Frontal cortex (tissue), 4 donors: ENCODE results near the gene IL11RA. TPM values are rescaled to one million over a fixed set of nuclear protein-coding genes. Genes with fewer than 3 reads are reported as not detected.

ENCODE experiments used
- DNase-seq, 2 donors: peaks; one replicate each; pipeline ENCODE4 v3.0.0; 2012; ENCODE audit warnings: low spot score in 2 of 2
- FAIRE-seq: peaks from 2 replicates; lab custom pipeline; 2012; peaks lifted over from hg19 to GRCh38; lab: Jason Lieb, UNC
- total RNA-seq: library from RNA; depleted of rRNA; stranded (reverse); fragments of >200 nt; gene quantifications from one replicate; pipeline ENCODE4 v1.2.3, GENCODE V29; 2014
- donor health status: control.
- donor health status: control.
- donor health status: control.

Gene IL11RA
- 5.3 TPM for total RNA-seq

DNA sequence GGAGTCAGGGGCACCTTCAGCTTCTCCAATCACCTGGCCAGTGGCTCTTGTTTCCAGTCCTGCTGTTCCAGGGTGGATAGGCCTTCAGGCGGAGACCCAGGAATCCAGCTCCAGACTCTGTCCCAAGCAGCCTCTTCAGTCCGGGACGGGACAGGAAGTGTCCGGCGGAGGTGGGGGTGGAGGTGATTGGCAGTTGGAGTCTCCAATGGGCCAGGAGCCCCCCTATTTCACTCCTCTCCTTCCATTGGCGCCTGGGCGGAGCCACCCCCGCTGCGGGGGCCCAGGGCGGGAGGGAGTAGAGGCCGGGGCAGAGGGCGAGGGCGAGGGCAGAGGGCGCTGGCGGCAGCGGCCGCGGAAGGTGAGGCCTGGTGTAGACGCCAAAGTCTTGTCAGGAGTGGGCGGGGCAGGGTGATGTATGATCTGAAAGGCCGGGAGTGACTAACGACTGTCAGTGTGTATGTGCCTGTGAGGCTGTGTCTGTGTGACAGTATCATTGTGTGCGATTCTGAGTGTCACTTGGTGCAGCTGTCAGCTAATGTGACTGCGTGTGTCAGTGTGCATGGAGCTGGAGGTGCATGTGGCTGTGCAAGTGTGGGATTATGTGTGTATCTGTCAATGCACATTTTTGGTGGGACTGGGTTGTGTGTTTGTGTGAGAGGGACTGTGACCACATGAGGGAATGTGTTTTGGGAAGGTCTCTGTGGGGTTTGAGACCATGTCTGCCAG, at the start of gene IL11RA:
IL11RA (plus strand) TSS at position 310 of the 726 bp plus-strand sequence. CDS start 3,033 bp downstream, outside the sequence.
- FAIRE-seq: no peak
- peak; percentile 86 to 89 for DNase-seq

DNA sequence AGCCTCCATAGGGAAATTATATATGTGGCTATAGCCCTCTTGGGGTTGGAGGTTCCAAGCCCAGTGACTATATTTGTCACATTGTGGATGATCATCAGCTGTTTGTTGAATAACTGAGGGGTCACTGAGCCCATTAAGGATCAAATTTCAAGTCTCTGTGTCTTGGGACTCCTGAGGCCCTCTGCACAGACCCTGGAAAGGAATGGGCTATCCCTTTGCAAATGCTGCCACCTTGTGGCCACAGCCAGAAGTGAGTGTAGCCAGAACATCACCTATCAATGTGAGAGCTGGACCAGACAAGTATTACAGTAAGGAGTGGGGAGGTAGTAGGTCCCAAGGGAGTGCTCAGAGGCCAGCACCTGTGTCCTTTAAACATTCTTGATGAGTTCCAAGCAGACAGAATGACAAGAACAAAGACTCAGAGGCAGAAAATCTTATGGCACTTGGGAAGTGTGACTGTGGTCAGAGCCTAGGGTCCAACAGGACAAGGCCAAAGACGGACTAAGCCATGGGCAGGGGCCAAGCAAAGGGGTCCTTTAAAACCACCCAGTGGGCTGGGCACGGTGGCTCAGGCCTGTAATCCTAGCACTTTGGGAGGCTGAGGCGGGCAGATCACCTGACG, 48.3 kb upstream of the IL11RA start:
- DNase-seq (peak; percentile 71 to 84), FAIRE-seq (no peak)

DNA sequence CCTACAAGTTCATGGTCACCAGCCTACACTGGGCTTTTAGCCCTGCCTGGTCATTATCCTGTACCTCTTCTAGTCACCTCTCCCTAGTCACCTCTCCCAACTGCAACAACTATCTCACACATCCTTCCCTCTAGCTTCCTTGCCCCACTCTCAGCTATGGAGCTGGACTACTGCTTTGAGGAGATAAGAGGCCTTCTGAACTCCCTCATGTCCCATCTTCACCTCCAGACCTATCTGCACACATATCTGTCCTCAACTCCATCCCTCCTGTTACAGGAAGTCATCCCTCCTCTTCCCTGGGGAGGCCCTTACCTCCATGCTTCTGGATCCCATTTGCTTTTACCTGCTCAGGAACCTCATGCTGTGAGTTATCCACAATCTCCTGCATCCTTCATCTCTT, 45.8 kb upstream of the IL11RA start:
- FAIRE-seq (no peak), DNase-seq (no peak)

DNA sequence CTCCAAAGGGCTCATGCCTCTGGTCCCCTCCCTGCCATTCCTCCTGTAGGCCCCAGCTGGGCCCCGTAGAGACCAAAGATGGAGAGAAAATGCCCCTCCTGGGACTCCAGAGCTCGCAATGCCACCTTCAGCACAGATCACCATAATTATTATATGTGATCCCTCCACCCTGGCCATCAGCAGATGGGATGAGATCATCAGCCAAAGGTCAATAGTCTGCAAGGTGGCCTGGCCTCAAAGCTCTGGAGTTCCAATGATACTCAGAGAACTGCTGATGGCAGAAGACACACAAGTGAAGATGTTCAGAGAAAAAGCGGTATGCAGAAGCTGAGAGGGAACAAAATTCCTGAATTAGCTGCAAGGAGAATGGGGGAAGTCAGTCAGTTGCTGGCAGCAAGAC, 45.1 kb upstream of the IL11RA start:
- DNase-seq (no peak), FAIRE-seq (no peak)

DNA sequence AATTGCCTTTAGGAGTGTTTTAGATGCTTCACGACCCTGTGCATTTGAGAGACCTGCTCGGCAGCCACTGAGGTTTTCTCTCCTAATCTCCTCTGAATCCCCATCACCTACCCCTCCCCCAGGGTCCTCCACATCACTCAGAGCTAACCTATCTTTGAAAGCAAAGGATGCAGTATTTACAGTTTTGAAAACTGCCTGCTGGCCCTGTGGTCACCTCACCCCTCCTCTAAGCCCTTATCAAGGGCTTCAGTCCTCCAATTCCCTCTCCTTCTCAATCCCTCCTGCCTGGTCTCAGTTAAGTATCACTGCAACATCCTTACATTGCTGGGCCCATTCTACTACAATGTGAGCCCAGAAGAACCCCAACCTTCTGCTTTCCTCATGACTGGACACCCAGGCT, 44.7 kb upstream of the IL11RA start:
- no peak for FAIRE-seq
- DNase-seq: no peak

DNA sequence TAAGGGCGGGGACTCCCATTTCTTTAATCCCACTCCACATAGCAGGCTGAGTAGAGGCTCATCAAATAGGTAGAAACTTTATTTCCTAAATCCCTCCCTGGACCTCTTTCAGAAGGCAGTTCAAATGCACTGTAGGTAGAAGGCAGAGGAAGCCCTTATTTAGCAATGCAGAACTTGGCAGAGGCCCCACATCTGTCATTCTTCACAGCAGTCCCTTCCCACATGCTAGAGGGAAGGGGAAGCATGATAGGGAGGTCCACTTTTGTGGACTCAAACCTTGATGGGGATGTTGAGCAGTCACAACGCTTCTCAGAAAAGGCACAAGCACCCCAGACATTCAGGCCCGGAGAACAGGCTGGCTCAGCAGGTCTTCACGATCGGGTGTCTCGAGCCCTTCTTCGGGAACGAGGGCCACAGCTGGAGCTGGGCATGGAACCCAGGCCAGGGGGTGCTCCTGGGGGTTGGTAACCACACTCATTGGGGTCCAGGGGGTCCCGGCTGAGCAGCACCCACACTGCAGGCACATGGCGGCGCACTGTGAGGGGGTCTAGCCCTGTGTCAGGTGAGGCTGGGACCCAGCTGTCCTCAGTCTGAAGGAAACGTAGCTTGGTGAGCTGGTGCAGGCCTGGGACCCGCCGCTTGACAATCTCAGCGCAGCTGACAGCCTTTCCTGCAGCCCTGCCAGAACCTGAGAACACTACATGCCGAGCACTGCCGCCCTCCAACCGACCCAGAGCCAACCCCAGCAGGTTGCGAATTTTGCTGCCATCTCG, 41.4 kb upstream of the IL11RA start:
- DNase-seq (no peak), FAIRE-seq (no peak)

DNA sequence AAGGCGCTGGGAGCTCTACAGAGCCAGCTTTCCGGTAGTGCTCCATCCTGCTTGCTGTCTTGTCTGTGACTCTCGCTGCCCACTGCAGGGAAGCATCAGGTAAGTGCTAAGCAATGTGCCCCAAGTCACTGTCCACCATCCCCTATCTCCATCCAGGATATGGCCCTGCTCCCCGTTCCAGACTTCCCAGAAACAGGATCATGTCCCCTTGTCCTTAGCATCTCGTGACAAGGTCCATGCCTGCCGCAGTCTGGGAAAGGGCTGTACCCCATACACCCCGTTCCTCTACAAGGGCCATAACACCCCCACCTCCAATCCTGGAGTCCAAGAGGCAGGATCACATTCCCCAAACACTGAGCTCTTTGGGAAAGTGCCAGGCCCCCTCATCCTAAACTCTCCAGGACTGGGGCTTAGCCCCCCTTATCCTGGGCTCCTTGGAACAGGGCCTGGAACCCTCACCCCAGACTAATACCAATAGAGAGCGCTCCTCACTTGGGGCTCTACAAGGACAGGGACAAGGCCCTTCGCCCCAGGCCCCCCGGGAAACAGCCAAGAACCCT, 40.7 kb upstream of the IL11RA start:
- FAIRE-seq: no peak
- no peak for DNase-seq

DNA sequence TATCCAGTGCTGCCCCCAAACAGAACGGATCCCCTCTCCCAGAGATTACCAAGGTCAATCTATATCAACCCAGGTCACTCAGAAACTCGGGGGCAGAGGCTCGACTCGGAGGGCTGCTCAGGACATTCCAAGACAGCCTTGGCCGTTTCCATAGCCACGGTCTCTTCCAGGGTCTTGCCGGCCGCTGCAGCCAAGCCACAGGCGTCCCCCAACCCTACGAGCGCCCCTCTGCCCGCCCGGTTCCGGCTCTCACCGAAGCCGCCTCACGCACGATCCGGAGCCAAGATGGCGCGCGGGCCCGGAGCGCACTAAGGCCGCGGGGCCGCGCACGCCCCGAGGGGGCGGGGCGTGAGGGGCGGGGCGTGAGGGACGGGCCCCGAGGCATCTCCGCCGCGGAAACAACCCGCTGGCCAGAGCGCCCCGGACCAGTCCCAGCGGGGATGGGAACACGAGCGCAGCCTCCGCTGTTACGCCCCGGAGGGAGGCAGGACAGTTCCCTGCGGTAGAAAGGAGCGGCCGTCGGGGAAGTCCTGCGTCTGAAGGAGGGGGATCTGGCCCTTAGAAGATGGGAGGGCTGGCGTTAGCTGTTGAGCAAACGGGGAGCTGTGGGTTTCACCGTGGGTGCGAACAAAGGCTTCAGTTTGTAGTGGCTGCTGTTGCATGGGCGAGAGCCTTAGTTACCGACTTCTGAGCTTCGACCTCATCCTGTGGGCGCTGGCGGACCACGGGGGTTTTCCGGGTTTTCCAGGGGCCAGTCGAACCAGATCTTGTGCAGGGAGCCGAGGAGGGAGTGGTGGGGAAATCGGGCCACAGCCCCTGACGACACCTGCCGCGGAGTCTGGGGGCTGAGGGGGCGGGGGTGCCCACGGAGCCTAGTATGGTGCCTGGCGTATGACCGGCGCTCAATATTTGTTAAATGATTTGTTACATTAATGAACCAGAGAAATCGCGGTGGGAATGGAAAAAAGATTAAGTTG, 39.9 kb upstream of the IL11RA start, which contains the start of gene RPP25L:
RPP25L (minus strand) TSS at position 287 of the 977 bp plus-strand sequence. CDS start 801 bp downstream, outside the sequence.
- no peak for FAIRE-seq
- peak; percentile 88 to 96 for DNase-seq

DNA sequence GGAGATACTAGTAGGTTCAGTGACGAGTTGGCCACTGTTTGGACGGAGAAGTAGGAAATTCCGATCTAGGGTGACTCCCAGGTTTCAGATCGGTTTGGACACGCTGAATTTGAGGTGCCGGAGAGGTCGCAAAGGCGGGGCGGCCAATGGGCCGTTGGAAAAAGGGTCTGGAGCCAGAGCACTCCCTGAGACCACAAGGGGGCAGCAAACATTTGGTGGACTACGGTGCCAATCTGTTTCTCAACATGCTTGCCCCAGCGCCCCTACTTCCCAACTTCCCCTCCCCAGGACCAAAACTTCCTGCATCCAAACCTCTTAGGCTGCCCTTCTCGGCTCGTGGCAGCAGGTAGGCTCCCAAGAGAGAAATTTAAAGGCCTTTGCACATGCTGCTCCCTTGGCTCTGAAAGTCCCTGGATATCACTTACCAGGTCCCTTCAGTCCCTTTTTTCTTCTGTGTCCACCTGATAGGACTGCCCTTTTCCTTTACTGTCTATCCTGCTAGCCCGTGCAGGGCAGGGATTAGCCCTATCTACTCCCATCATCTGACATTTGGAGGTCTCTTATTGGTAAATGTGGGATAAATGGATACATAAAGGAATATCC, 39.1 kb upstream of the IL11RA start:
- FAIRE-seq: no peak
- DNase-seq: peak; percentile 74 to 83

DNA sequence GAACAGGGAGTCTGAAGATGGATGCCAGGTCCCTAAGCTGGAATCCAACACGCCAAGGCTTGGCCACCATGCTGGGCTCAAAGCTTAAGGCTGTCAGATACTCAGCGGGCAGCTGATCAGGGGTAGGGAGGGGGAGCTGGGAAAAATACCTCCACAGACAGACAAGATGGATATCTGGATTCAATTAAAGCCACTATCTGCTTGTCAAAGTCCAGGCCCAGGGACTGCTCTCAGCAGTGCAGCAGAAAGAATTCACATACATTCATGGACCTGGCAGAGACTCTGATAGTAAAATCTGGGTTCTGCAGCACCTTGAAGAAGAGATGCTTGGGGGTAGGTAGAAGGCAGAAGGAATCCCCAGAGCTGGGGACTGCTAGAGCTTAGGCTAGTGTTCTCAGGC, 36.9 kb upstream of the IL11RA start:
- DNase-seq: no peak
- FAIRE-seq: no peak

DNA sequence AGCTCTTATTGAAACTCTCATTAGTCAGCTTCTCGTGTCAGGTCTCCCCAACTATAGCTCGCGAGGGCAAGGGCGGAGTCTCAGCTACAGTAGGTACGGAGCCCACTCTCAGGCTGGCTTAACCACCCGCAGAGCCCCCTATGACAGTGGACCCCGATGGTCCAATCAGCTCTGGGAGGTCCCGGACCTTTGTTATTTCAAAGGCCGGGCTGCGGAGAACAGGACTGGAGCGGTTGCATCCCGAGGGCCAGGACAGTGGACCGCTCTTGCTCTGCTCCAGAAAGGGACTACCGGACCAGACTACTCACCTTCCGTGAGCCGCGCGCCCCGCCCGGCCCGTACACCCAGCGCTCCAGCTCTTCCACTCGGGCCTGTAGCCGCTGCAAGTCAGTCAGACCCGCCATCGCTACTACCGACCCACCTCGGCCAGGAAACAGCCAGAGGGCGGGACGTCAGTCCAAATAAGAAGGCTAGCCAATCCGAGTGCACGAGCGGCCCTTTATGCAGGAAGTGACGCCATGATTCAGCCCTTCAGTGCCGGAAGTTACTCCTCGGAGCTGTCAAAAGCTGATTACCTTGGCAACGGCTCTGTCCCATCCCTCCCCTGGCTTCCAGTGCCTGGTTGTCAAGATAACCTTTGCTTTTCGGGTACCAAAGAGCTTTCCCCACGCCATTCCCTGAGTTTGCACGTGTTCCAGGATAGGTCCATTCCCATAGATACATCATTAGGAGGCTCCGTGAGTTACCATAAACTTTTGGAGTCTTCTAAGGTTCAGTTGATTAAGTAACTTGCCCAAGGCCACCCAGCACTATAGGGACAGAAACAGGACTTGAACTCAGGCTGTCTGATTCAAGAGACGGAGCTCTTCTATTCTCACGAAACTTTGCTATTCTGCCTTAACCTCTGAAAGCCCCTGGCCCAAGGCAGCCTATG, 31.7 kb upstream of the IL11RA start, which contains the start of gene DCTN3:
DCTN3 (minus strand) TSS at position 435 of the 934 bp plus-strand sequence; CDS start at position 404, 31 bp downstream.
- peak; percentile 92 to 98 for DNase-seq
- peak; percentile 10 for FAIRE-seq

DNA sequence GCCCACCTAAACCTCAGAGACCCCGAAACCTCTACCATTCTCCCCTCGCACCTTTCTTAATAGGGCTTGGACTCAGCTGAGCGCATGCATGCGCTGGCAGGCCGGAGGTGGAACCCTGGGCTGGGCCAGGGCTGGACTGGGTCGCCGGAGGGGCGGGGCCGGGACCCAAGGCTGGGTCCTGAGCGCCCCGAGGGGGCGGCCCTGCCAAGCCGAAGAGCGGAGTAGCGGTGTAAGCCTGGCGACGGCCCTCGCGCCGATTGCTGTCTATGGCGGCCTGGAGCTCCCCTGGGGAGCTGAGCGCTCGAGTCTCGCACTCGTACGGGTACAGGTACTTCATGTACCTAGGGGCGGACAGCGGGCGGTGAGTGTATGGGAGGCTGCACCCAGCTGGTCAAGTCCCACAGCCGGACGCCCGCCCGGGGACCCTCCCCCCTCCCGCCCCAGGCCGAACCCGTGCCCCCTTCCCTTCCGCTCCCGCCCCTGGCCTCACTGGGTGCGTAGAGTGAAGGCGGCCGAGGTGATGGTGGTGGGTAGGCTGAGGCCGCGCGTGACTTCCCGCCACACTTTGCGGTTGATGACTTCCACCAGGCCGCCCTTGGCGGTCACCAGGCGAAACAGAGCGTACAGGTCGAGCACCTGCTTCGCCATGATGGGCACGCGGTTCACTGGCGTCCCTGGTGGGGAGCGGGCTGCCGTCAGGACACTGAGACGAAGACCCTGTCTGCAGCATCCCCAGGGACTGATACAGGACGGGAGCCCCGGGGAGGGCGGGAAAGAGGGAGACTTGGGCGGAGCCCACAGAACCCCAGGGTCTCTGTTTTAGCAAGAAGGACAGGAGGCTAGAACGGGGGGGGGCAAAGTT, 28.4 kb upstream of the IL11RA start:
- no peak for FAIRE-seq
- no peak for DNase-seq

DNA sequence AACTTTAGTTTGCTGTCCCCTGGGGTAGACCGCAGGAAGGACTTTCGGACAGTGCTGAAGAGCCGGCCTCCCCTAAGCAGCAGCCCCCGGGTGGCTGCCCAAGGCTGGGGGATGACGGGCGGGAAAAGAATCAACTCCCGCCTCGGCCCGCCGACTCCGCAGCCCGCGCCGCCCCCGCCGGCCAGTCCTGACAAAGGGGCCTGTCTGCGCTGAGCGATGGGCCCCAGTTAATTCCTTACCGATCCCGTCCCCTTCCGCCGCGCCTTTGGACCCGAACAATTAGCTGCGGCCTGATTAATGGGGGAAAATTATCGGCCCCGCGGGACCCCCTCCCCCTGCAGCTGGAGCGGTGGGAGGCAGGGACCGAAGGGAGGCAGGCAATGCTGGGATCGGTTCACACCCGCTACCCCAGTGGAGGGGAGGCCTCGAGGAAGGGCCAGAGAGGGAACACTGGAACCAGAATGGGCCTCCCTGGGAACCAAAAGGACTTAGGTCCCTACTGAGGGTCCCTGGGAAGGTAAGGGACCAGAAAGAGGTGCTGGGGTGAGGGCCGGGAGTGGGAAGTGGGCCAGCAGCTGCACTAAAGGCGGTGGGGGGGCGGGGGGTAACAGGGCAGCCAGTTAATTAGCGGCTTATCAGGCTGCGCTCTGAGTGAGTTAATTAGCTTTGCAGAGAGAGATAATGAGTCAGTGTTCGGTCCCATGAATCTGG, 27.4 kb upstream of the IL11RA start:
- FAIRE-seq (no peak), DNase-seq (no peak)

DNA sequence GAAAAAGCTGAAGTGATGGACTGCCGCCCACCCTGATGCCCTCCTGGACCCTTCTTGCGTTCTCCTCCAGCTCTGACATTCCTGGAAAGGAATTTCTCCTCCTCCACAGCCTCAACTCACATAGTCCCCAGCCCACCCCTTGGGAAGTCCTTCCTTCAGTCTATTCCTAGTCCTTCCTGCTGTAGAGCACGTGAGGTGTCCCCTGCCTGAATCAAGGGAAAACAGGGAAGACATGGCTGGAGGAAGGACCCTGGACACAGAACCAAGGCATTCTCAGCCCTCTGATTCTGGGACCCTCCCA, 26.8 kb upstream of the IL11RA start:
- FAIRE-seq: no peak
- no peak for DNase-seq

DNA sequence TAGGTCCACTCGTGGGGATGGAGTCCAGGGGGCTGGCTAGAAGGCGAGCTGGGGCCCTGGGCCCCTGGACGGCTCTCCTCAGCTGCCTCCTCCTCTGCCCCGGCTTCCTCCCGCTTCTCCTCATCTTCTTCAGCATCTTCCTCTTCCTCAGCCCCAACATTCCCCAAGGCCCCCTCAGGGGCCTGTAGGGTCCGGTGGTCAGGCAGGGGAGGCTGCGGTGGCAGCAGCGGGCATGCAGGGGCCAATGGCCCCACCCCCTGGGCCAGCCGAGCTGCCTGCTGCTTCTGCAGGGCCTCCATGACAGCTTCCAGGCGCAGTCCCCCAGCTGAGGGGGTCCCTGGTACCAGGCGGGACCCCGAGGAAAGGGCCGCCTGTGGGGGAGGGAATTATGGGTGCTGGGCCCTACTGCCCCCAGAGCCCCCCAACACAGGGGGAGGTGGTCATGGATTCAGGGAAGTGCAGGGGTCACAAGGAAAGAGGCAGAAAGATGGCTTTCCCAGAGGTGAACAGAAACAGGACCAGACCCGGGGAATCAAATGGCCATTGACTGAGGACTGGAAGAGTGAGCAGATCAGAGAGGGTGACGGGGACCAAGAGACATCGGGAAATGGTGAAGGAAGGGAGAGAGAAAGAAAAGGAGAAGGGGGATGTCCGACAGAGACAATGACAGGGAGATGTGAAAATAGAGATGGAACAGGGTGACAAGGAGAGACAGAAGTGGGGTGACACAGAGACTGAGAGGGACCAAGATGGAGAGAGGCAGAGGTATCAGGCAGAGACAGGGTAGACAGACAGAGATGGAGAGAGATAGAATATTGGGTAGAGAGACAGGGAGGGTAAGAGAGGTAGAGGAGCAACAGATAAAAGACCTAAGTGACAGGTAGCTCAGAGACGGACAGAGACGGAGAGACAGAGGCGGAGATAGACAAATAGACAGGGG, 24.0 kb upstream of the IL11RA start:
- FAIRE-seq: no peak

More for the DNA sequence above, 24.0 kb upstream of the IL11RA start:
- no peak for DNase-seq
